NCI-H774 (cell line): ENCODE data around the gene KRTAP10-7.
"Not testable (repeated sequence)": the region's sequence is repeated elsewhere in the genome, so short reads cannot be mapped to it uniquely, and the experiment has no call there.

ENCODE experiments used
- DNase-seq: peaks from one replicate; lab custom pipeline; 2025; lab: John Stamatoyannopoulos, UW

KRTAP10-7 gene

DNA sequence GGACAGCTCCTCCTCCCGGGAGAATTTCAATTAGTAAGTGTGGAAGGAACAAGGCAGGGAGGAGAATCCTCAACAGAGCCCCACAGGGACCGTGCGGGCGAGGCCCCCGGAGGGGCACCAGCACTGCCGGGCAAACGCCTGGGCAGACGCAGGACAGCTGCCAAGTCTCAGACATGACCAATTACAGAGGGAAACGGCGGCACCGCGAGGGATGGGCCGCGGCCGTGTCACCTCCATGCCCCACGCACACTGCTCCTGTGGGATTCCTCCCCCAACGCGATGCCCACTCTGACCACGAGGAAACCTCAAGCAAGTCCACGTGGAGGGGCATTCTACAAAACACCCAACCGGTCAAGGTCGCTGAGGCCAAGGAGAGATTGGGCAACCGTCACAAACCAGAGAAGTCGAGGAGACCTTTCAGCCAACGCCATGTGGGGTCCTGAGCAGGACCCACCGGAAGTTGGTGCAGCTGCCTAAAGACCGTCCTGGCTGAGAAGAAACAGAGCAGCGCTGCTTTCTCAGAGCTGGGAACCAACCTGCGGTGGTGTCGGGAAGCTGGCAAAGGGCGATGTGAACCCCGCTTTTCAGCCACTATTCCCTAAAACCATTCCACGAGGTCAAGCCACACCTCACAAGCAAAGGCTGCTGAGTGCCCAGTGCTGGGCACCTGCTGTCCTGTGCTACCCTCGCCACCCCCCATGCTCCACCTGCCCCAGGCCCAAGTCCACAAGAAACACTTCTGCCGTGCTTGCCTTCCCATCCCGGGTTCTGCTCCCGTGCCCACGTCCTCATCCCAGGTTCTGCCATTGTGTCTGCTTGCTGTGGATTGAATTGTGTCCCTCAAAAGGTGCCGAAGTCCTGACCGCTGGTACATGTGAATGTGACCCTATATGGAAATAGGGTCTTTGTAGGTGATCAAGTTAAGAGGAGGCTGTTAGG, 28.3 kb upstream of the KRTAP10-7 start:
- no peak for DNase-seq

DNA sequence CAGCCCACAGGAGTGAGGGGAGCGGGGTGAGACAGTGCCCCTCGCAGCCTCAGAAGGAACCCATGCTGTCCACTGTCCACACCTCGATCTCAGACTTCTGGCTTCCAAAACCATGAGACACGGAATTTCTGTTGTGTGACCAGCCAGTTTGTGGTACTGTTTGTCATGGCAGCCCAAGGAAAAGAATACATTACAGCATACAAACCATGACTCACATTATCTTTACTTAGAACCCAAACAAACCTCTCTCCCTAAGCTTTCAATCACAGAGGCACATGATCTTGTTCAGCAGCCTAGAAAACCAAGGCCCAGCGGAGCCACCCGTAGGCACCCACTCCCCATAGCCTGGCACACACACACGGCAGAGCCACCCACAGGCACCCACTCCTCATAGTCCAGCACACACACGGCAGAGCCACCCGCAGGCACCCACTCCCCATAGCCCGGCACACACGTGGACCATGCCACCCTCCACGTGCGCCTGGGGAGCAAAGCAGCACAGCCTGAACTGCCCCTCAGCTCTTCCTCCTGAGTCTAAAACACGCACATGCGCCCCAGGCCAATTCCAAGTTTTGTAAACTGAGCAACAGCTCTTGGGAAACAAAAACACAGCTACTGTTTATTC, 27.3 kb upstream of the KRTAP10-7 start:
- no peak for DNase-seq

DNA sequence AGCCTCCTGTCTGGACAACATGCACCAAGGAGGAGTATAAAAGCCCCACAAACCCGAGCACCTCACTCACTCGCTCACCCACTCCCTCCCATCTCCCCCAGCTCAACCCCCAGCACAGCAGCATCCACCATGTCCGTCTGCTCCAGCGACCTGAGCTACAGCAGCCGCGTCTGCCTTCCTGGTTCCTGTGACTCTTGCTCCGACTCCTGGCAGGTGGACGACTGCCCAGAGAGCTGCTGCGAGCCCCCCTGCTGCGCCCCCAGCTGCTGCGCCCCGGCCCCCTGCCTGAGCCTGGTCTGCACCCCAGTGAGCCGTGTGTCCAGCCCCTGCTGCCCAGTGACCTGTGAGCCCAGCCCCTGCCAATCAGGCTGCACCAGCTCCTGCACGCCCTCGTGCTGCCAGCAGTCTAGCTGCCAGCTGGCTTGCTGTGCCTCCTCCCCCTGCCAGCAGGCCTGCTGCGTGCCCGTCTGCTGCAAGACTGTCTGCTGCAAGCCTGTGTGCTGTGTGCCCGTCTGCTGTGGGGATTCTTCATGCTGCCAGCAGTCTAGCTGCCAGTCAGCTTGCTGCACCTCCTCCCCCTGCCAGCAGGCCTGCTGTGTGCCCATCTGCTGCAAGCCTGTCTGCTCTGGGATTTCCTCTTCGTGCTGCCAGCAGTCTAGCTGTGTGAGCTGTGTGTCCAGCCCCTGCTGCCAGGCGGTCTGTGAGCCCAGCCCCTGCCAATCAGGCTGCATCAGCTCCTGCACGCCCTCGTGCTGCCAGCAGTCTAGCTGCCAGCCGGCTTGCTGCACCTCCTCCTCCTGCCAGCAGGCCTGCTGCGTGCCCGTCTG, 26.6 kb upstream of the KRTAP10-7 start, which contains the start of gene KRTAP10-4:
KRTAP10-4 (plus strand) TSS at position 100 of the 827 bp plus-strand sequence; CDS start at position 130, 30 bp downstream.
- not testable (repeated sequence) for DNase-seq

DNA sequence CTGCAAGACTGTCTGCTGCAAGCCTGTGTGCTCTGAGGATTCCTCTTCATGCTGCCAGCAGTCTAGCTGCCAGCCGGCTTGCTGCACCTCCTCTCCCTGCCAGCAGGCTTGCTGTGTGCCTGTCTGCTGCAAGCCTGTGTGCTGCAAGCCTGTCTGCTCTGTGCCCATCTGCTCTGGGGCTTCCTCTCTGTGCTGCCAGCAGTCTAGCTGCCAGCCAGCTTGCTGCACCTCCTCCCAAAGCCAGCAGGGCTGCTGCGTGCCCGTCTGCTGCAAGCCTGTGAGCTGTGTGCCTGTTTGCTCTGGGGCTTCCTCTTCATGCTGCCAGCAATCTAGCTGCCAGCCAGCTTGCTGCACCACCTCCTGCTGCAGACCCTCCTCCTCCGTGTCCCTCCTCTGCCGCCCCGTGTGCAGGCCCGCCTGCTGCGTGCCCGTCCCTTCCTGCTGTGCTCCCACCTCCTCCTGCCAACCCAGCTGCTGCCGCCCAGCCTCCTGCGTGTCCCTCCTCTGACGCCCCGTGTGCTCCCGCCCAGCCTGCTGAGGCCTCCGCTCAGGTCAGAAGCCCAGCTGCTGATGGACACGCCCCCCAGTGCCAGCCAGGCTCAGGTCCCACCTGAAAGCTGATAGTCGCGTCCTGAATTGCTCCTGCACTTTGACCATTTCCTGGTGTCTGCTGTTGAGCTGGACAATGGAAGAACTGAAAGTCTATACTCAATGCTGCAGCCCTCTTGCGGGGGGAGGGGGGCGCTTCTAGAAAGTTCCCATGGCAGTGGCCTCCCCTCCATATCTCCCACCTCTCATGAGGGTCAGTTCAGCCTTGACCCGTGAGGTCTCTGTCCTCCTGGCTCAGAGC, 25.7 kb upstream of the KRTAP10-7 start:
- DNase-seq, result no peak

DNA sequence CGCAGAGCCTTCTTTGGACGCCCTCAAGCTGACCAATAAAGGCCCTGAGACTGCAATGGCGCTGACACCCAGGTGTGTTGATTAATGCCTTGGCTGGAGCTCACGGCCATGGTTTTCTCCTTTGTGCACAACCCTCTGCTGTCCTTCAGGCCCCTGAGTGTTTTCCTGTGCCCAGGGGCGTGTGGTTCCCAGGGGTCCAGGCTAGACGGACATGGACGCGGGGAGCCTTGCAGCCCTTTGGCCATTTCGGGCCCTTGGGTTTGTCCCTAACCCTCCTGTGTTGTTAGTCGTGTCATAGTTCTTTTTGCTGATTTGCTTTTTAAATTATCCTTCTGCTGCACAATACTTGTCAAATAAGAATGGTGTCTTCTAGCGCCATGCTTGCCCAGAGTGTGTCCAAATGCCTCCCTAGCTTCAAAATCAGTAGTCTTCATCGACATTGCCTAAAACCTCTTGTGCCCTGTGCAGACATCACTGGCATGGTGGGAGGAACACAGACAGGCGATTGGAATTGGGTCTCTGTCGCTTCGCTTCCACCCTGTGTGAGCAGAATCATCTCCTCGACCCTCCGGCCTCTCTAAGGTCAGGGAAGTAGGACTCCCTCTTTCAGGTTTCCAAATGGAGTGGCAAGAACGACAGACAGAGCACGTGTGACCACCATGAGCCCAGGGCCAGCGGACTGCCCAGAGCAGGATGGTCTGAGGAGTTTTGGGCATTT, 24.9 kb upstream of the KRTAP10-7 start:
- no peak for DNase-seq

DNA sequence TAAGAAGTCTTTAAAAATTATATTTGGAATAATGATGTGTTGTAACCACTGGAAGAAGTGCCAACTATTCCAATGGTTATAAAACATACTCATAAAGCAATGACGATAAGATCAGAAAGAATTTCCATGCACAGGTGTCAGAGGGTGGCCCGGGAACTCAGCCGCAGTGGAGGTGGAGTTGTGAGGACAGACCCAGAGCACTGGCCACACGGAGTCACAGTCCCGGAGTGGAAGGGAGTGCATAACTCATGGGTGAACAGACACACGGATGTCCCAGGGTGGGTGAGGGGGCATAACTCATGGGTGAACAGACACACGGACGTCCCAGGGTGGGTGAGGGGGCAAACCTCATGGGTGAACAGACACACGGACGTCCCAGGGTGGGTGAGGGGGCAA, 24.4 kb upstream of the KRTAP10-7 start:
- no peak for DNase-seq

DNA sequence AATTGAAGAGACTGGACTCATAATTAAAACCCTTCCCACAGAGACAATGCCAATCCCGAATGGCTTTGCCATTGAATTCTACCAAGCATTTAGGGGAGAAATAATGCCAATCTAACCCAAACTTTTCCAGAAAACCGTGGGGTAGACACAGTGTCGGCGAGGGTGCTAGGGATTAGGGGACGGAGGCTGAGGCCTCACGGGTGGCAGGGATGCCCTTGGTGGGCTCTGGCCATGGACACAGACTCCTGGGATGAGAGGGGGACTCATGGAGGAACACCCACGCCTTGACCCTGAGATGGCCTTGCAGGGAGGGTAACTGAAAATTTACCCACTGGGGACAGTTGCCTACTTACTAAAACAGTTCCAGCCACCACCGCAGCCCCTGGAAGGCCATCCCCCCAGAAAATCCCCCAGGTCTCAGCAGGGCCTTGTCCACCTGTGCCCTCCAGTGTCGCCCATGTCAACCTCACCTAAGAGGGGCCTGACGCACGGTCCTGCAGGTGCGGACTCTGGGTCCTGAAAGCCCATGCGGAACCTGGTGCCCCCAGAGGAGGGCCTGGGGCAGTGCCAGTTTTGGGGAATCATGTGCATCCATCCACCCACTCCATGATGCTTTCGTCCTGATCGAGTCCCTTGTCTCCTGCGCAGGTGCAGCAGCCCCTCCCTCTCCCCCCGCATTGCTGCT, 21.9 kb upstream of the KRTAP10-7 start:
- no peak for DNase-seq

DNA sequence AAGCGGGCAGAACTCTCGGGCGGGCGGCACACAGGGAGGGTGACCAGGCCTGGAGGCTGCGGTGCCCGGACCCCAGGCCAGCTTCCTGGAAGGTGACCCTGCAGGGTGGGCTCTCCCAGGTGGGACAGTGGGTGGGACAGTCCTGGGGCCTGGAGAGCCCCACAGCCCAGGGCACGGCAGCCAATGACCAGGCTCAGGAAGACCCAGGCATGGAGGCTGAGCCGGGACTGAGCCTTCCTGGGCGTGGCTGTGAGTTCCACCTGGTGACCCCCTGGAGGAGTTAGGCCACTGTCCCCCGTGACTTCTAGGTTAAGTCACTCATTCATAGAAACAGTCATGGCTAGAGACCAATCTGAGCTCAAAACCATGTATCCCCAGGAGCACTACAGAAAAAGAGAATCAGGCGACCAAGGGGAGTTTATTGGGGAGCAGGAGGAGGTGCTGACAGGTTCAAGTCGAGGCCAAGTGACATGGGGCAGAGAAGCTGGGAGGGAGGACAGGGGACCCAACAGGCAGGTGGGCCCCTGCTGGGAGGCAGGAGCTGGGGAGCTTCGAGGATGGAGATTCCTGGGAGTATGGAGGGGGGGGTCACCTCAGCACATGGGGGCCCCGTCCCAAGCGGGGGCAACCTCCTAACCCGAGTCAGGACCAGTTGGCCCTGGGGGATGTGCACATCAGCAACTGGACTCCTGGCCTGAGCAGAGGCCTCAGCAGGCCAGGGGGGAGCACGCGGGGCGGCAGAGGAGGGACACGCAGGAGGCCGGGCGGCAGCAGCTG, 21.2 kb upstream of the KRTAP10-7 start:
- DNase-seq, result no peak

DNA sequence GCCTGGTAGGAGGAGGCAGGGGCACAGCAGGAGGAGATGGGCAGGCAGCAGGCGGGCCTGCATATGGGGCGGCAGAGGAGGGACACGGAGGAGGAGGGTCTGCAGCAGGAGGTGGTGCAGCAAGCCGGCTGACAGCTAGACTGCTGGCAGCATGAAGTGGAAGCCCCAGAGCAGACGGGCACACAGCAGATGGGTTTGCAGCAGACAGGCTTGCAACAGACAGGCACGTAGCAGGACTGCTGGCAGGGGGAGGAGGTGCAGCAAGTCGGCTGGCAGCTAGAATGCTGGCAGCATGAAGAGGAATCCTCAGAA, 20.6 kb upstream of the KRTAP10-7 start:
- DNase-seq, result no peak

DNA sequence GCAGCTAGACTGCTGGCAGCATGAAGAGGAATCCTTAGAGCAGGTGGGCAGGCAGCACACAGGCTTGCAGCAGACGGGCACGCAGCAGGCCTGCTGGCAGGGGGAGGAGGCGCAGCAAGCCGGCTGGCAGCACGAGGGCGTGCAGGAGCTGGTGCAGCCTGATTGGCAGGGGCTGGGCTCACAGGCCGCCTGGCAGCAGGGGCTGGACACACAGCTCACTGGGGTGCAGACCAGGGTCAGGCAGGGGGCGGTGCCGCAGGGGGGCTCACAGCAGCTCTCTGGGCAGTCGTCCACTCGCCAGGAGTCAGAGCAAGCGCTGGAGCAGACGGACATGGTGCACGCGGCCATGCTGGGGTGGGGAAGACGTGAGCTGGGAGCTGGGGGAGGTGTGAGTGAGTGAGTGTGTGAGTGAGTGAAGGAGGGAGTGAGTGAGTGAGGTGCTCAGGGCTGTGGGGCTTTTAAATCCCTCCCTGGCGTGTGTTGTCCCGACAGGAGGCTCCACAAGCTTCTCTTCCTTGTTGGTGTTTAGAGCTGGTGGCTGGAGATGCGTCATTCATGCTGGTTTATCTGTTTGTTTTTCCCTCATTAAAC, 20.1 kb upstream of the KRTAP10-7 start, which contains the start of gene KRTAP10-5:
KRTAP10-5 (minus strand) TSS at position 374 of the 591 bp plus-strand sequence; CDS start at position 348, 26 bp downstream.
- DNase-seq, result peak; percentile 18

DNA sequence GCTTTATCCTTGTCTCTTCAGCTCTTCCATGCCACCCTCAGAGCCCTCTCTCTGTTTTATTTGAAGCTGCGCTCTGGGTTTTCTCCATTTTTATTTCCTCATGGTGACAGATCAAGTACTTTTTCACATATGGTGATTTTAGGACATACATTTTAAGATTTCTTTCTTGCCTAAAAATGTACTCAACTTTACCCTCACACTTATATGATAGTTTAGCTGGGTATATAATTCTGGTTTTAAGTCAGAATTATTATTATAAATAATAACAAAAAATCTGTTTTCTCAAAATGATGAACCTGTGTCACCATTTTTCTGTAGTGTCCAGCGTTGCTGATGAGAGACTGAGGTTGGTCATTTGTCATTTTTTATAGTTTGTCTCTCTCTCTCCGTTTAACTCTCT, 19.2 kb upstream of the KRTAP10-7 start:
- no peak for DNase-seq

DNA sequence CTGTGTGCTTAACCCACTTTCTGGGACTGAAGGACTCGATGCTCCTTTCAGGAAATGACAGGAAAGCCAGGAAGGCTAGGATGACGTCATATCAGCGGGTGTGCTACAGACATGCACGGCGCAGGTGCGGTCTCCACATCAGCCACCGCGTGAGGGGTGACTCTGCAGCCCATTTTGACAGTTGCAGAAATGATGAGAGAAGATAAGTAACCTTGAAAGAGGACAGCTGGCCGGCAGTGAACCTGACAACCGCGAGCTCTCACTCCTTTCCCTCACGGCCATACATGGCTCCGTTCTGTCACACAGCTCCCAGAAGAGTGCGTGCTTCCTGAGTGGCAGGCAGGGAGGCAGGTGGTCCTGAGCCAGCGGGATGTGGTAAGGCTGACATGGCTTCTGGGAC, 18.3 kb upstream of the KRTAP10-7 start:
- DNase-seq, result no peak

DNA sequence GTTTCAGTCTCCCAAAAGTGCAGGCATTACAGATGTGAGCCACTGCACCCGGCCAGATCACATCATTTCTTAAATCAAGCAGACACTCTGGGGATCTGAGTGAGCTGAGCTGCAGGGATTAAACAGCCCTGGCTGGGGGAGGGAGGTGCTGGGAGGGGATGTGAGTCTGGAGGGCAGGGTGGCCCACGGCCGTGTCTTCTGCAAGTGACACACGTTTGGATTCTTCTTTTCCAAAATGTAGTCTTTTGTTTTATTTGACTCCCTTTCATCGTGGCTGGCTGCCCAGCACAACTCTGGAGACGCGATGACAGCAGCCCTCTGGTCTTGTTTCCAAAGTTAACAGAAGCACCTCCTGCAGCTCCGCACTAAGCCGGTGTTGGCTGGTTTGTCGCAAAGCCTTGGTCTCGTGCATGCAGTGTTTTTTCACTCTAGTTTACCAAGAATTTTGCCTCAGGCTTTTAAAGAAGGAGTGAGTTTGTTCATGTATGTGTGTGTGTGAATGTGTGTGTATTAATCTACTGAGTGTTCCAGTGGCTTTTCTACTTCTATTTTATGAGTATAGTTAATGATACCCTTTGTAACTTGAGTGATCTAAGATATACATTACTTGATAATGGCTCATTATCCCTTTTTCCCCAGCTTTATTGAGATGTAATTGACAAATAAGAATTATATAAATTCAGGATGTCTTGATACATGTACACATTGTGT, 17.2 kb upstream of the KRTAP10-7 start:
- no peak for DNase-seq

DNA sequence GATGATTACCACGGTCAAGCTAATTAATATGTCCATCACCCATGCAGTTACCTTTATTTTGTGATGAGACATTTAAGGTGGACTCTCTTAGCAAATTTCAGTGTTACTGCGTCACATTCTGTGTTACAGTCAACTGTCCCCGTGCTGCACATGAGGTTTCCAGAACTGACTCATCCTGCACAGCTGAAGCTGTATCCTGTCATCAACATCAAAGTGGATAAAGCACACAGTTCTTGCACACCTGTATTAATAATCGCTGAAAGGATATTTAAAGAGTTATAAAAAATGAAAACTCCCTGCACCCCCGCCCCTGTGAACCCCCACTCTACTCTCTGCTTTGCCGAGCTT, 16.6 kb upstream of the KRTAP10-7 start:
- DNase-seq, result no peak

DNA sequence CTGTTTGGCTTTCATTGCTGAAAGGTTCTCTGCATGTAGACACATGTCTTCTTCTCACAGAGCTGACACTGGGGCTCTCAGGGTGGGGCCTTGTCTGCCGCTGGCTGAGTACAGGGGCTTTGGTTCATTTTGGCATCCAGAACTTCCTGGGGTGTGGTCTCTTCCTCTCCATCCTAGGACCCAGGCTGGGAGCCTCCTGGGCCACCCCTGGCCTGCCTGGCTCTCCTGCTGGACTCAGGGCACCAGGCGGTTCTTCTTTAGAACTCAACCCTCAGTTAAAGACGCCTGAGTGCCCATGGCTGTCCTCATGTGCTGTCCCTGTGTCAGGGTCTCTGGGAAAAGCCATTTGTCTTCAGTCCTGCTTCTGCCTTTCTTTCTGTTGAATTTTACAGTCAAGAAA, 14.5 kb upstream of the KRTAP10-7 start:
- DNase-seq, result no peak

DNA sequence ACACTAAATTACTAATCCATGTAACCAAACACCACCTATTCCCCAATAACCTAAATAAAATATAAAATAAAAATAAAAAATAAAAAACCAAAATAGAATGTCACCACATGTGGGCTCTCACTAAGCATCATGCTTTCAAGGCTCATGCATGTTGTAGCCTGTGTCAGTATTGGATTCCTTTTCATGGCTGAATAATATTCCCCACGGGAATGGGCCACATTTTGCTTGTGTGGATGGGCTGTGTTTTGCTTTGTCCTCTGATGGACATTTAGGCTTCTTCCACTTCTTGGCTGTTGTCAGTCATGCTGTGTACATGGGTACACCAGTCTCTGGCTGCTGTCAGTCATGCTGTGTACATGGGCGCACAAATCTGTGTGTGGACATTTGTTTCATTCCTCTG, 11.3 kb upstream of the KRTAP10-7 start:
- DNase-seq, result no peak

DNA sequence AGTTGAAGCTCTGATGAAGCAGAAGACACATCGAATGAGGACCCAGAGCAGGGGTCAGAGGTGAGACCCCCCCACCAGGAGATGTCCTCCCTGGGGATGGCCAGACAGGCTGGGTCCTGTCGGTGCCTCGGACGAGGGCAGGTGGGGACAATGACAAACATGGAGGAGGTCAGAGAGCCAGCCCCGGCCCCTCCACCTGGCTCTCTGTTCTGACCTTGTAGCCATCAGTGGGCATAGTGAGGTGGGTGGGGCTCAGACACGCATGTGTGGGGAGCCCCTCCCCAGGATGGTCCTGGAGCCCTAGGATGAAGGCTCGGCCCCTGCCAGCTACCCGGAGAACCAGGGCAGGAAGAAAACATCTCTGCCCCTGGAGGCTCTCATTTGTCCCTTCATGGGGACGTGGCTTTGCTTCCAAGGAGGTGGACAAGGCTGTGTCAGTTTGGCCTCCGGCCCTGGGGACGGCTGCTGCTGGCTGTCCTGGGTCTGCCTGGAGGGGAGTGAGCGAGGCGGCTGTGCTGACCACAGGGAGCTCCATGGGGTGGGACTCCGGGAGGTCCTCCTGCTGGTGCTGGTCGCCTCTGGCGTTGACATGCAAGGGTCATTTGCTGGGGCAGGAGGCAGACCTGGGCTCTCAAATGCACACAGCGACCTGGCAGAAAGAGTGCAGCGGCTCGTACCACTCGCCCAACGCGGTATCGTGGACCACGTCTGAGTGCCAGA, 10.7 kb upstream of the KRTAP10-7 start:
- no peak for DNase-seq

DNA sequence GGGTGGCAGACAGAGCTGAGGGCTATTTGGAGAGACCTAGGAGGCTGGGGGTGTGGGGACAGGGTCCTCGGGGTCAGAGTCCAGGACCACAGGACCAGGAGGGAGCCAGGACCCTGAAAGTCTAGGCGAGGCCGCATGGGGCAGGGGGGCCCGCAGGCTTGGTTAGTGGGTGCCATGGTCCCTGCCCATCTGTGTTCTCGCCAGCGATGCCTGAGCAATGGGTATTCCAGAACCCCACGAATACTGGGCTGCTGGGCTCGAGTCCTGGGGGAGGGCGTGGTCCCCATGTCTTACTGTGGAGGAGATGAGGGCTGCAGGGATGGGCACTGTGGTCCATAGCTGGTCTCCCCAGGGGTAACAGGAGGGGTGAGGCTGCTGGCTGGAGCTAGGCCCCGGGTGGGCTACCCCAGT, 10.1 kb upstream of the KRTAP10-7 start:
- no peak for DNase-seq
